Hepatocyte (in vitro differentiated cells): ENCODE data around the gene FSHB. TPM values are rescaled to one million over a fixed set of nuclear protein-coding genes. Genes with fewer than 3 reads are reported as not detected.

Experiments used
- DNase-seq: peaks from one replicate; pipeline ENCODE4 v3.0.0-alpha.2; 2016; ENCODE audit warnings: low spot score
- H2AFZ ChIP-seq: fragments of 200-600 bp; sonication (generic); 2 replicates; pipeline ENCODE4 v1.6.0; 2016; ENCODE audit warnings: antibody characterized with exemption, mild to moderate bottlenecking
- H3K27ac ChIP-seq: fragments of 200-600 bp; sonication (generic); 2 replicates; pipeline ENCODE4 v1.5.1; 2016; ENCODE audit warnings: mild to moderate bottlenecking
- H3K27me3 ChIP-seq: fragments of 200-600 bp; sonication (generic); 2 replicates; pipeline ENCODE4 v1.6.1; 2016
- H3K36me3 ChIP-seq: fragments of 200-600 bp; sonication (generic); replicated peaks from 2 replicates; pipeline ENCODE4 v1.5.1; 2016; ENCODE audit warnings: low read depth; ENCODE audit not compliant: insufficient read depth
- H3K4me1 ChIP-seq: fragments of 200-600 bp; sonication (generic); 2 replicates; pipeline ENCODE4 v1.5.1; 2016; ENCODE audit warnings: mild to moderate bottlenecking, moderate library complexity; ENCODE audit not compliant: insufficient read depth
- H3K4me2 ChIP-seq: fragments of 200-600 bp; sonication (generic); 2 replicates; pipeline ENCODE4 v1.6.0; 2016
- H3K4me3 ChIP-seq: fragments of 200-600 bp; sonication (generic); 2 replicates; pipeline ENCODE4 v1.5.1; 2016; ENCODE audit warnings: mild to moderate bottlenecking
- H3K79me2 ChIP-seq: fragments of 200-600 bp; sonication (generic); 2 replicates; pipeline ENCODE4 v1.6.0; 2017; ENCODE audit warnings: mild to moderate bottlenecking
- H3K9me2 ChIP-seq: fragments of 200-600 bp; sonication (generic); replicated peaks from 2 replicates; pipeline ENCODE4 v1.6.0; 2017; ENCODE audit warnings: mild to moderate bottlenecking; ENCODE audit not compliant: insufficient read depth
- H3K9me3 ChIP-seq: fragments of 200-600 bp; sonication (generic); 2 replicates; pipeline ENCODE4 v1.5.1; 2016; ENCODE audit warnings: low read depth, mild to moderate bottlenecking
- H4K20me1 ChIP-seq: fragments of 200-600 bp; sonication (generic); 2 replicates; pipeline ENCODE4 v1.6.0; 2016; ENCODE audit warnings: mild to moderate bottlenecking; ENCODE audit not compliant: insufficient read depth, poor library complexity, severe bottlenecking
- EZH2 ChIP-seq: fragments of 200-600 bp; sonication (generic); IDR thresholded peaks from 2 replicates; pipeline ENCODE4 v1.6.1; 2016; ENCODE audit warnings: antibody characterized with exemption, mild to moderate bottlenecking, borderline replicate concordance
- EZH2phosphoT487 ChIP-seq: fragments of 200-600 bp; sonication (generic); IDR thresholded peaks from one replicate; pipeline ENCODE4 v1.6.1; 2018; ENCODE audit warnings: antibody characterized with exemption, mild to moderate bottlenecking, low read depth, moderate library complexity; ENCODE audit not compliant: unreplicated experiment, severe bottlenecking
- WGBS: methylation state at CpG from one replicate; pipeline ENCODE4 v1.1.6; 2016; ENCODE audit warnings: low lambda C conversion rate; ENCODE audit errors: missing lambda C conversion rate; 5-methylcytosine and 5-hydroxymethylcytosine counted together
- polyA plus RNA-seq: library from polyadenylated mRNA; unstranded; fragments of >200 nt; fragmentation: Nextera tagmentation; extraction: Ambion mirVana; gene quantifications from 2 replicates; pipeline ENCODE4 v1.2.1, GENCODE V29; 2016
- total RNA-seq: library from RNA; depleted of rRNA; stranded (reverse); fragments of >200 nt; gene quantifications from 2 replicates; pipeline ENCODE4 v1.2.3, GENCODE V29; 2014
- TF ChIP-seq, protein P1 (sequence below): fragments of 200-600 bp; sonication (generic); IDR thresholded peaks from 2 replicates; pipeline ENCODE4 v1.5.1; 2016; ENCODE audit warnings: antibody characterized with exemption, mild to moderate bottlenecking; ENCODE audit not compliant: poor library complexity

FSHB gene
- total and polyA plus RNA-seq, 2 experiments from 2014 or later, result not detected

DNA sequence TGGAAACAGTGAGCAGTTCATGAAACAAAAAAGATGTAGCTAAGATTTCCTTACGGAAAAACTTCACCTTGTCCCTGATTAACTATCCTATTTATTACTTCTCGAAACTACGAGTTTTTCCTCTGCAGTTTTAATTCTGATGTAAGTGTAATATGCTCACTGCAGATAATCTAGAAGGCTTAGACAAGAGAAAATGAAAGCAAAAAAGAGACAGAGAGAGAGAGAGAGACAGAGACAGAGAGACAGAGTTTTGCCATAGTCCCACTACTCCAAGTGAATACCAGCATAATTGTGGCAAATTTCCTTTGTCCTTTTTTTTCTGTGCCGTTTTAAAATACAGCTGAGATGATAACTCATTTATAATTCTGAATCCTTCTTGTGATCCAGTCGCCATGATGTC, 24.8 kb downstream of the FSHB start:
- TF ChIP-seq EZH2phosphoT487, result no peak
- TF ChIP-seq EZH2, result no peak
- TF ChIP-seq, protein P1, sequence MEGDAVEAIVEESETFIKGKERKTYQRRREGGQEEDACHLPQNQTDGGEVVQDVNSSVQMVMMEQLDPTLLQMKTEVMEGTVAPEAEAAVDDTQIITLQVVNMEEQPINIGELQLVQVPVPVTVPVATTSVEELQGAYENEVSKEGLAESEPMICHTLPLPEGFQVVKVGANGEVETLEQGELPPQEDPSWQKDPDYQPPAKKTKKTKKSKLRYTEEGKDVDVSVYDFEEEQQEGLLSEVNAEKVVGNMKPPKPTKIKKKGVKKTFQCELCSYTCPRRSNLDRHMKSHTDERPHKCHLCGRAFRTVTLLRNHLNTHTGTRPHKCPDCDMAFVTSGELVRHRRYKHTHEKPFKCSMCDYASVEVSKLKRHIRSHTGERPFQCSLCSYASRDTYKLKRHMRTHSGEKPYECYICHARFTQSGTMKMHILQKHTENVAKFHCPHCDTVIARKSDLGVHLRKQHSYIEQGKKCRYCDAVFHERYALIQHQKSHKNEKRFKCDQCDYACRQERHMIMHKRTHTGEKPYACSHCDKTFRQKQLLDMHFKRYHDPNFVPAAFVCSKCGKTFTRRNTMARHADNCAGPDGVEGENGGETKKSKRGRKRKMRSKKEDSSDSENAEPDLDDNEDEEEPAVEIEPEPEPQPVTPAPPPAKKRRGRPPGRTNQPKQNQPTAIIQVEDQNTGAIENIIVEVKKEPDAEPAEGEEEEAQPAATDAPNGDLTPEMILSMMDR, result no peak
- no peaks in the 10 kb centered on the region for H3K27me3 ChIP-seq
- H3K36me3 ChIP-seq, result no peaks in the 10 kb centered on the region
- no peak overlapping the region for H2AFZ ChIP-seq
- H3K4me2 ChIP-seq, result no peak overlapping the region
- no peak for DNase-seq
- no peaks in the 10 kb centered on the region for H3K9me2 ChIP-seq
- H3K79me2 ChIP-seq, result no peaks in the 10 kb centered on the region
- no peaks in the 10 kb centered on the region for H4K20me1 ChIP-seq
- 65% methylated on average over 5 of the region's 5 CpGs for WGBS
- no peak overlapping the region for H3K4me3 ChIP-seq
- H3K4me1 ChIP-seq, result no peaks in the 10 kb centered on the region
- H3K9me3 ChIP-seq, result no peaks in the 10 kb centered on the region
- no peak overlapping the region for H3K27ac ChIP-seq

DNA sequence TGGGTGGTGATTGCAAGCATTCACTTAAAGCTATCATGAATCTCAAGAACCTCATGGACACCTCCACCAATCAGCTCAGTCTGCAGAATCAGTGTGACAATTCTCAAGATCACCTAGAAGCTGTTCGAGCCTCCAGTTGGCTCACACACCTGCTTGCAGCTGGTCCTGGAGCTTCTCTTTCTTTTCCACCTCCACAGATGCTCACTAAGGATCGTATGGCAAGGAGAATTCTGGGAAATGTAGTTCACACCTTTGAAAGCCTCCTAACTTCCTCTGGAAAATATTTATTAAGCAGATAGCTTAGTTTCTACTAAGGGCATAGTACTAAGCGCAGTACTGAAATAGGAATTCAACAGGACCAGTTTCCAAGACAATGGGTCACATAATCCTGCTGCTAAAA, 26.2 kb downstream of the FSHB start:
- Histone ChIP-seq H3K9me2 (no peaks in the 10 kb centered on the region), H3K4me3 (no peak overlapping the region), H4K20me1 (no peaks in the 10 kb centered on the region), H3K9me3 (no peaks in the 10 kb centered on the region), H3K27me3 (no peaks in the 10 kb centered on the region), H3K36me3 (no peaks in the 10 kb centered on the region), H3K27ac (no peak overlapping the region), H3K79me2 (no peaks in the 10 kb centered on the region), H3K4me2 (no peak overlapping the region), H3K4me1 (no peaks in the 10 kb centered on the region), H2AFZ (no peak overlapping the region)
- 62% methylated on average over 3 of the region's 3 CpGs for WGBS
- DNase-seq, result no peak
- TF ChIP-seq, protein P1, result no peak
- TF ChIP-seq EZH2phosphoT487 (no peak), EZH2 (no peak)

DNA sequence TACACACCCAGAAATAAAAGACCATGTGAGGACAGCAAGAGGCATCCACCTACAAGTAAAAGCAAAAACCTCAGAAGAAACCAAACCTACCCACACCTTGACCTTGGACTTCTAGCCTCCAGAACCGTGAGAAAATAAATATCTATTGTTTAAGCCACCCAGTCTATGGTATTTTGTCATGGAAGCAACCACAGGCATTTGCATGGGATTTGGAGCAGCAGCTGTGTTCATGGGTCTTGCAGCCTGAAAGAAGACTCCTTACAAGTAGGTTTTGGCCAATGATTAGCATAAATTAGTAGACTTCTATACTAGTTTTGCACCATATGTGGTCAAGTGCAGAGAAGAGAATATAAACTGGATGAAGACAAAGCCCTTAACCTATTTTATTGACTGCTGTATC, 27.9 kb downstream of the FSHB start:
- no peak overlapping the region for H3K4me3 ChIP-seq
- H3K9me3 ChIP-seq, result no peaks in the 10 kb centered on the region
- TF ChIP-seq EZH2, result no peak
- no peak for TF ChIP-seq EZH2phosphoT487
- TF ChIP-seq, protein P1, result no peak
- no peaks in the 10 kb centered on the region for H3K9me2 ChIP-seq
- H2AFZ ChIP-seq, result no peak overlapping the region
- H3K27me3 ChIP-seq, result no peaks in the 10 kb centered on the region
- H3K27ac ChIP-seq, result no peak overlapping the region
- H3K79me2 ChIP-seq, result no peaks in the 10 kb centered on the region
- no peak for DNase-seq
- H3K4me2 ChIP-seq, result no peak overlapping the region
- no peaks in the 10 kb centered on the region for H4K20me1 ChIP-seq
- WGBS, result 50% methylated on average over 1 of the region's 1 CpG
- no peaks in the 10 kb centered on the region for H3K4me1 ChIP-seq
- H3K36me3 ChIP-seq, result no peaks in the 10 kb centered on the region

DNA sequence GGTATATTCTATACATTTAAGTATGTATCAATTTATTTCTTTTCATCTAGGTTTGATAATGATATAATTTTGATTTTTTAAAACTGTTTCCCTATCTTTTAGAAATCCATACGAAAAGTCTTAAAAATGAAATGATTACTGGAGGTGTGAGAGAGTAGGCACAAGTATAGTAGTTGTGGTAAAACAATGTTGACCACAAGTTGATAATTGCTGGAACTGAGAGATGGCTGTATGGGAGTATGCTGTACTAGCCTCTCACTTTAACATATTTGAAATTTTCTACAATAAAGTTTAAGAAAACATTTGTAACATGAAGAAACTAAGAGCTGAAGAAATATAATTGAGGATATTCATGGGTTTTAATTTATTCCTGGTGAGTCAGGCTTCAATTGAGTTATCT, 30.0 kb downstream of the FSHB start:
- H3K4me1 ChIP-seq, result no peaks in the 10 kb centered on the region
- H3K9me2 ChIP-seq, result no peaks in the 10 kb centered on the region
- DNase-seq, result no peak
- no peak overlapping the region for H2AFZ ChIP-seq
- no peaks in the 10 kb centered on the region for H4K20me1 ChIP-seq
- H3K4me2 ChIP-seq, result no peak overlapping the region
- TF ChIP-seq EZH2 (no peak), EZH2phosphoT487 (no peak)
- TF ChIP-seq, protein P1, result no peak
- H3K27me3 ChIP-seq, result no peaks in the 10 kb centered on the region
- WGBS, result 98% methylated on average over 1 of the region's 1 CpG
- no peak overlapping the region for H3K27ac ChIP-seq
- H3K36me3 ChIP-seq, result no peaks in the 10 kb centered on the region
- no peaks in the 10 kb centered on the region for H3K79me2 ChIP-seq
- H3K9me3 ChIP-seq, result no peaks in the 10 kb centered on the region
- no peak overlapping the region for H3K4me3 ChIP-seq
